Suppressor macrophage (primary cell): ENCODE measurements around the gene INHBB.
A peak's percentile ranks its signal among the peaks of the same experiment; 100 is the strongest.
"Not testable (repeated sequence)": the region's sequence is repeated elsewhere in the genome, so short reads cannot be mapped to it uniquely, and the experiment has no call there.

ENCODE experiments used
- DNase-seq, 4 experiments: peaks; one replicate each; pipeline ENCODE4 v3.0.0-alpha.2; 2020 to 2022

INHBB gene

GRCh38 chr2:120316528-120317179, 29.3 kb upstream of the INHBB start:
- no peak for DNase-seq

GRCh38 chr2:120317180-120317533, 28.8 kb upstream of the INHBB start:
- DNase-seq = no peak

GRCh38 chr2:120317916-120318315, 28.0 kb upstream of the INHBB start:
- no peak for DNase-seq

- DNase-seq = no peak
Observed at GRCh38 chr2:120318626-120319025, 27.3 kb upstream of the INHBB start.

DNA sequence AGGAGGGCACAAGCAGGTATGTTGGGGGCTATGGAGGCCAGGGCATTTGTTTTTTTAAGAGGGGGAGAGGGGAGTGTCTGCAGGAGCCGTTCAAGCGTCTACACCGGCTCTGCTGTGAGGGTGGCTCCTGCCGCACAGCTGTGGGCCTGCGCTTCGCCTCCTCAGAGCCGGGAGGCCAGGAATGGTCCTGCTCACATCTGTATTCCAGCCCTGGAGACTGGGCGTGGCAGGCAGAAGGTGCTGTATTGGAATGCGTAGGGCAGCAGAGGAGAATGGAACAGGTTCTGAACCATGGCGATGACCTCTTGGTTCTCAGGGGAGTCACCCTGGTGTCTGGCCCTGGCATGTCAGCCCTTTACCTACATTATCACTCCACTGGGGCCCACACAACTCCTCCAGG, 26.8 kb upstream of the INHBB start:
- no peak for DNase-seq

DNA sequence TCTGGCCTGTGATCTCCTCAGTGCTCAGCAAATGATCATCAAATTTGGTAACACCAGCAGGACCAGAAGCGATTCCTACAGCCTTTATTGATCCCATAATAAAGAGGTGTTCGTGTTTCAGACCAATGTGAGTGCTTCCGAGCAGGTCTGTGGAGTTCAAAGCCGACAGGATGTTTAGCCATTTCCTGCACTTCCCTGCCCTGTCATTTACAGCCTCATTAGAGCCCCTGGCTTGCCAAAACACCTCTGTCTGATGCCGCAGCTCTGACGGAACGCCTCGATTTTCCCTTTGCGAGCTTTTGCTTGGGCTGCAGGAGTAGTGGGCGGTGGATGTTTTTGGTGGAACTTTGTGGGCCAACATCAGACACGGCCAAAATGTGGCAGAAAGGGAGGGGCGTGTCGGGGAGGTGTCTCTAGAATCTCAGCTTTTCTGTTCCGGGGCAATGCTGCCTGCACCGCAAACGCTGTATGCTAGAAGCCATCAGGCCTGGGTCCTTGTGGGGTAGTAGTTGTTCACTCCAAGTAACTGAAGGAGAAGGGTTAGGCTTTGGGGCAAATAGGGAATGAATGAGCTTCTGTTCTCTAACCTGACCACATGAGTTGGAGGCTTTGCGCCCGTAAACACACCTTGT, 26.1 kb upstream of the INHBB start:
- DNase-seq = no peak

DNA sequence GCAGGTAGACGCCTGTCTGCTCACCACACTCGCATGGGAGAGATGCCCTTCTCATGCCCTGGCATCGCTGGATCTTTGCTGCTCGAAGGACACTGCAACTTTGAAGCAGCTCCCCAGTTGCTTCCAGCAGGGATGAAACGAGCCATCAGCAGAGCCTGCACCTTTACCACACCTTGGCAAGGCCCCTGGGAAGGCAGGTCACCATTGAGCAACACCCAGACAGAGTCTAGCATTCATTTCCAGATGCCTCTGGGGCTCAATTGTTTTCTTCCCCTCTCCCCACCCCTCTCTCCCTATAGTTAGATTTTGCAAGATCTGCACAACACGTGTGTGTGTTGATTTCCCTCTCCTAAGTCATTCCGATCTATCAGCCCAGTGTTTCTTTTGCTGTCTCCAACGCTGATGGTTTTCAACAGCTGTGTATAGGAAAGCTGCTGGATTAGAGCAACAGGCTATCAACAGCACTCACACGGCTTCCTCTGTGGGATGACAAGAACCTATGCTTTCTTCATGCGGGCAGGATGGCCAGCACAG, 25.6 kb upstream of the INHBB start:
- DNase-seq = no peak

DNA sequence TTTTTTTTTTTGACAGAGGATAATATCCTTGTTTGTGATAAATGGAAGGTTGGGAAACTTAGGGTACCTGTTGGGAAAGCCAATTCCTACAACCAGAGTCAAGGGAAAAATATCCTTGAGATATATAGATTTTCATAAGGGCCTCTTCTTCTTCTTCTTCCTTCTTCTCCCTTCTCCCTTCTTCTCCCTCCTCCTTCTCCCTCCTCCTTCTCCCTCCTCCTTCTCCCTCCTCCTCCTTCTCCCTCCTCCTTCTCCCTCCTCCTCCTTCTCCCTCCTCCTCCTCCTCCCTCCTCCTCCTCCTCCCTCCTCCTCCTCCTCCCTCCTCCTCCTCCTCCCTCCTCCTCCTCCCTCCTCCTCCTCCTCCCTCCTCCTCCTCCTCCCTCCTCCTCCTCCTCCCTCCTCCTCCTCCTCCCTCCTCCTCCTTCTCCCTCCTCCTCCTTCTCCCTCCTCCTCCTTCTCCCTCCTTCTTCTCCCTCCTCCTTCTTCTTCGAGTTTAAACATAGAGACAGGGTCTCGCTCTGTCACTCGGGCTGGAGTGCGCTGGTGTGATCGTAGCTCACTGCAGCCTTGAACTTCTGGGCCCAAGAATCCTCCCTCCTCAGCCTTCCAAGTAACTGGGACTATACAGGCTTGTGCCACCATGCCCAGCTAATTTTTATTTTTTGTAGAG, 24.9 kb upstream of the INHBB start:
- DNase-seq = not testable (repeated sequence)

DNA sequence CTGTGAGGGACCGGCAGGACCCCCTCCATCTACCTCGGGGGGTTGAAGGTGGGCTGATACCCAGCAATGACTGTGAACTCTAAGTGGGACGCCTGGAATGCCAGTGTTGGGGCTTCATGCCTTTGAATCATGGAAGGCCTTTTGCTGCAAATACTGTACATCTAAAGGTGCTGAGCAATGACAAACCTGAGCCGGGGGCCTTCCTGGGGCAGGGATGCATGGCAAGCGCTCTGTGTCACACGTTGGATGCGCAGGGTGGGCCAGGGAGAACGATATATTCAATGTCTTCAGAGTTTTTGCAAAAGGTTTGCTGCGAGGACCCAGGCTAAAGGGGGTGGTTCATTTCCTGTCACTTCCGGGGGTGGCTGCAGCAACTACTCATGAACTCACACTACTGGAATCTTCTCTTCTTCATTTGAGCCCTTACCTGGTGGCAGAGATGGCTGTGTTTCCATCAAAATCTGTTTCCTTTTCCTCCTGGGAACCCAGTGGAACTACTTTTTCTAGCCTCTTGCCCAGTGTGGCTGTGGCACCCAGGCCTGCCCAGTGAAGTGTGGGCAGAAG, 24.1 kb upstream of the INHBB start:
- DNase-seq = no peak

GRCh38 chr2:120322329-120322728, 23.6 kb upstream of the INHBB start:
- no peak for DNase-seq

DNA sequence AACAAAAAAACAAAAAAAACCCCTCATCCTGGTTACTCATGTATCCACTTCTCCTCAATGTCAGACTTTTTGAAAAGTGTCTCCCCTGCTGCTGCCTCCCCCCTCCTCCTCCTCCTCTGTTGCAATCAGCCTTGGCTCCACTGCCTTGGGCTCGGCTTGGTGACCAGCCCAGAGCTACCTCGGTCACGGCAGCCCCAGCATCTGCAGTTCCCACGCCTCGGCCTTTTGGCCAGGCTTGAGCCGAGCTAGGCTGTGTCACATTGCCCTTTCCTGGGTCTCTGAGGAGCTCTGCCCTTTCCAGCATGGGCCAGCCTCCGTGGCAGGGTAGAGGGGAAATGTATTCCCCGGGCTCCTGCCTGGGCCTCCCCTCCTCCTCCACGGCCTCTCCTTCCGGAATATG, 22.7 kb upstream of the INHBB start:
- no peak for DNase-seq

- no peak for DNase-seq
Observed at GRCh38 chr2:120323807-120324399, 22.0 kb upstream of the INHBB start.

DNA sequence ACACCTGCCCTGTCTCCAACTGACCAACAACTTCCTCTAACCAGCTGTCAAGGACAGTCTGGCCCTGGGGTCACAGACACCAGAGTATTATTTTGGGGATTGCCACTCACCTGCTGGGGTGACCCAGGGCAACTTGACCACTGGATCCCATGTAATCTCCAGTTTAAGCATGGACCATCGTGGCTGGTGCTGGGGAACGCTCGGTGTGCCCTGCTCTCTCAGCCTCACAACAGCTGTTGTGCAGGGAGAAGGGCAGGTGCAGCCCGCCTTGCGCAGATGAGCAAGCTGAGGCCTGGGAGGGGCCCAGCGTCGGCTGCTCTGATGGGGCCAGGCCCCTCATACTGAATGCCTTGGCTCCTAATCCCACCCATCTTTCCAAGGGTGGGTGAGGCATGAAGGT, 21.0 kb upstream of the INHBB start:
- DNase-seq = no peak

- DNase-seq = no peak
Observed at GRCh38 chr2:120326066-120326465, 19.9 kb upstream of the INHBB start.

DNA sequence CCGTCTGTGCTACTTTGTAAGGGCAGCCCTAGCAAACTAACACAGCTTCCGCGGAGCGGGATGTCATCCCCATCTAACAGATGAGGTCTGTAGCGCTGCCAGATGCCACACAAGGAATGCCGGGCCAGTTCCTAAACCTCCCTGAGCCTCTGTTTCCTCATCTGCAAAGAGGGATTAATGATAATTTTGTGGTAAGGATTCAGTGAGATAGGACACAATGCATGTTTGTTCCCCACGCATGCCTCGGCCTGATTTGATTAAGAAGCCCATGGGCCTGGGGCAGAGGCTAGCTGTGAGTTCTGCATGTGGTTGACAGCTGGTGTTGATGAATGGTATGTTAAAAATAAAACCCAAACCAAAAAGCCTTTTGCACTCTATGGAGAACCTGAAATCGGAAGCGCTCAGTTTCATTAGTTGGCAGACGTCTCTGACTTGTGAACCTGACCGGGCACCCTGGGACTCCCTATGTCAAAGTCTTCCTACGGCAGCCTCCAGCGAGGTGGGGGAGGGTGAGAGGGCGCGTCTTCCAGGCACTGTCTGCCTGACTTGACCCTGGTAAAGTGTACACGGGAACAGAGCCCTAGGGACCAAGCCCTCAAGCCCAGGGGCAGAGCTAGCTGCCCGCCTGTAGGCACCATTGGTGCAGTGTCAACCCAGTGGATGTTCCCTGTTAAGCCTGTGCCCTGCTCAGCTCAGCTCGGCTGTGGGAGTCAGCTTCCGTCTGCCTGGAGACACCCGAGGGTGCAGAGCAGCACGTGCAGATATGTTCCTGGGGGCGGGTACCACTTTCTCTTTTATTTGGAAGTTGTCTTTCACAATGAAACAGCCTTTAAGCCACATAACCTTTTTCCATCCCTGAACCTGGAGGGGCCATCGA, 14.8 kb upstream of the INHBB start:
- DNase-seq = no peak

GRCh38 chr2:120331903-120332302, 14.0 kb upstream of the INHBB start:
- no peak for DNase-seq

DNA sequence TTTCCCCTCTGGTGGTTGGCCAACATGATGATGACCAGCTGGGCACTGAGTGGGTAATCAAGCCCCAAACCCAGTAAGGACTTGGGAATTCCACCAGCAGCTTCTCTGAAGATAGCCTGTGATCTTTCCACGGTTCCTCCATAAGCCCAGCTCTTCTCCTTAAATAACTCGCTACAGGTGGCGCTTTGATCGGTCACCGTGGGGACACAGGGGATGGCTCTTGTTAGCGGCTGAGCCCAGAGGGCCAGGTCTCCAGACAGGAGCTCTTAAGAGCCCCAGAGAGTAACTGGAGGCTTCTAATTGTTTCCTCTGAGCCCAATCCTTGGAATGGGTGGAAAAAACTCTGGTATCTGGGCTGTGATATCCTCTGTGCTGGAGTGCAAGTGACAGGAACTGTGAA, 13.6 kb upstream of the INHBB start:
- no peak for DNase-seq

- DNase-seq = no peak
Observed at GRCh38 chr2:120334068-120334467, 11.9 kb upstream of the INHBB start.

DNA sequence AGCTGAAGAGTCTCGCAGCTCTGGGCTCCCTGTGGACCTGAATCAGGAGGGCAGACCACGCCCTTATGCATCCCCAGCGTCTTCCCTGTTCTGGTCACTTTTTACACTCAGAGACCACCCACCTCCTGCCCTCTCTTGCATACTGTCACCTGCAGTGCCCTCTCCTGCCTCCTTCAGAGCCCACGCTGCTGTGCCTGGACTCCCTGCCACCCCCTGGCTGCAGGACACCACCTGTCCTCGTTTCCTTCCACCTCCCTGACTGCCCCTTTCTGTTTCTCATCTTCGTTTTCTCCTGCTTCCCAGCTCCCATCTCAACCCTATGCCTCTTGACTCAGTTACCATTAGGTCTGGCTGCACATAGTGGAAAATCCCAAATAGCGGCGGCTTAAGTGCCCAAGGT, 9.2 kb upstream of the INHBB start:
- DNase-seq = no peak

DNA sequence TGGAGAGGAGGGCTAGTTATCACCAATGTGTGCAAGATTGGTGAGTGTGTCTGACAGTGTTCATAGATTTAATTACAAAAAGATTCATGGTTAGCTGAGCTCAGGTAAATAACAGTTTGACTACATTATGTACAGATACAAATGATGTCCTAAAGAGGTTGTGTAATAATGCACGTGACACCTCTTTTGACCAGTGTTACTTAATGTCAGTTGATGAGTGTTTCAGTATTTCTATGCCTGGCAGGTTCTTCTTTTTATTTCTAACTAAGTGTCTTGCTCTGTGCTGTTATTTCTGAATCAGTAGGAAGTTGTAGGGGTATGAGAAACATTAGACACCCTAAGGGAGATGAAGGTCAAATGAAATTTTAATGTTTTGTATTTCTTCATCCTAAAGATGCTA, 7.9 kb upstream of the INHBB start:
- DNase-seq = peak; percentile 40 to 87 (median 70)

GRCh38 chr2:120341977-120342376, 4.0 kb upstream of the INHBB start:
- peak; percentile 4 to 42 (median 36) for DNase-seq

DNA sequence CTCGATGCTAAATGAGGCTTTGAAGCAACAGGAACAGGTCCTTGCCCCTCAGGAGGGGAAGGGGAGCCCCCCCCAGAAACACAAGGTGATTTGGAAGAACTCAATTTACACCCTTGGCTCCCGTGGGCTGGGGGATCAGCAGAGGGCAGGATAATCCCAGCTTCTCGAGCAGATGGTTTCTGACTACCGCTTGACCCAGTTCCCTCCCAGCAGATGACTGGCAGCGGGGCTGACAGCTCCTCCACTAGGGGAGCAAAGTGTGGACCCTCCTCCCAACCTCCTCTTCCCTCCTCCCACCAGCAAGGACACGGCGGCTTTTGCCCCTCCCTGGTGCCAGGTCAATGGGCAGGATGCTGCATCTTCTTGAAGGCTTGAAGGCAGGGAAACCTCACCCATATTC, 3.5 kb upstream of the INHBB start:
- DNase-seq = no peak
